22Rv1 (cell line): ENCODE results near the gene SEMA7A.

Experiments
- ZFX ChIP-seq: fragments of 450-650 bp; IDR thresholded peaks from 2 replicates; pipeline ENCODE4 v1.6.1; 2017; ENCODE audit warnings: antibody characterized with exemption, borderline replicate concordance
- TF ChIP-seq, protein P1 (sequence below): fragments of 450-650 bp; IDR thresholded peaks from 2 replicates; pipeline ENCODE4 v1.5.1; 2017; ENCODE audit warnings: mild to moderate bottlenecking

DNA sequence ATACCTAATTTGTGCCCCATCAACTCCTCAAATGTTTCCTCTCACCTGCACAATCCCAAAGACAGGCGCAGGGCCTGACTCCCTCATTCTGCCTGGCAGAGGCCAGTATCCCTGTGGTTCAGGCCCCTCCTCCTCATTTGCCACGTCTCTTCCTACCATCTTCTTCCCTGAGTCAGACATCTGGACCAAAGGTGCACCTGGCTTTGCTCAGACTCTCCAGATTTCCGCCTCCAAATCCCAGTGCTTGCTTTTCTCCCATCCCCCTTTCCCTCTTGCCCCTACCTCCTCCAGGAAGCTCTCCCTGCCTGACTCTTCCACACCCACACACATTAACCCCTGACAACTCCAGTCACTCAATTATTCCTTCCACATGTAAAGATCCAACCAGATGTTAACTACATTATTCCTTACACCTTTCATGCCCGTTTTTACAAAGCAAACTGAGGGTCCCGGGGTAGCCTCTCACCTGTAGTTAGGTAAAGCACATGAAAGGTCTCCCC is 19.6 kb downstream of the SEMA7A start:
- TF ChIP-seq, protein P1, sequence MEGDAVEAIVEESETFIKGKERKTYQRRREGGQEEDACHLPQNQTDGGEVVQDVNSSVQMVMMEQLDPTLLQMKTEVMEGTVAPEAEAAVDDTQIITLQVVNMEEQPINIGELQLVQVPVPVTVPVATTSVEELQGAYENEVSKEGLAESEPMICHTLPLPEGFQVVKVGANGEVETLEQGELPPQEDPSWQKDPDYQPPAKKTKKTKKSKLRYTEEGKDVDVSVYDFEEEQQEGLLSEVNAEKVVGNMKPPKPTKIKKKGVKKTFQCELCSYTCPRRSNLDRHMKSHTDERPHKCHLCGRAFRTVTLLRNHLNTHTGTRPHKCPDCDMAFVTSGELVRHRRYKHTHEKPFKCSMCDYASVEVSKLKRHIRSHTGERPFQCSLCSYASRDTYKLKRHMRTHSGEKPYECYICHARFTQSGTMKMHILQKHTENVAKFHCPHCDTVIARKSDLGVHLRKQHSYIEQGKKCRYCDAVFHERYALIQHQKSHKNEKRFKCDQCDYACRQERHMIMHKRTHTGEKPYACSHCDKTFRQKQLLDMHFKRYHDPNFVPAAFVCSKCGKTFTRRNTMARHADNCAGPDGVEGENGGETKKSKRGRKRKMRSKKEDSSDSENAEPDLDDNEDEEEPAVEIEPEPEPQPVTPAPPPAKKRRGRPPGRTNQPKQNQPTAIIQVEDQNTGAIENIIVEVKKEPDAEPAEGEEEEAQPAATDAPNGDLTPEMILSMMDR = no peak
- no peak for TF ChIP-seq ZFX
